ENCODE measurements around the gene ACMSD.
"Not testable (repeated sequence)": the region's sequence is repeated elsewhere in the genome, so short reads cannot be mapped to it uniquely, and the experiment has no call there.

ACMSD gene

GRCh38 chr2:134846213-134846612 lies 7.8 kb downstream of the ACMSD start:
- in situ Hi-C loops (cut with MboI; ENCODE audit: low sequenced_read_pairs): no loop called here

- in situ Hi-C loops (cut with MboI; ENCODE audit: low sequenced_read_pairs): not testable (repeated sequence)
These were observed 9.2 kb downstream of the ACMSD start for GRCh38 chr2:134847582-134847981.

- in situ Hi-C loops (cut with MboI; ENCODE audit: low sequenced_read_pairs): no loop called here
These were observed 14.1 kb downstream of the ACMSD start for GRCh38 chr2:134852518-134852917.

- in situ Hi-C loops (cut with MboI; ENCODE audit: low sequenced_read_pairs): no loop called here
These were observed 17.3 kb downstream of the ACMSD start for GRCh38 chr2:134855709-134856108.

- in situ Hi-C loops (cut with MboI; ENCODE audit: low sequenced_read_pairs): no loop called here
These were observed 19.8 kb downstream of the ACMSD start for GRCh38 chr2:134858245-134858644.

GRCh38 chr2:134861173-134861572 lies 22.8 kb downstream of the ACMSD start:
- in situ Hi-C loops (cut with MboI; ENCODE audit: low sequenced_read_pairs): no loop called here

- in situ Hi-C loops (cut with MboI; ENCODE audit: low sequenced_read_pairs): no loop called here
These were observed 23.7 kb downstream of the ACMSD start for GRCh38 chr2:134862069-134862468.

- in situ Hi-C loops (cut with MboI; ENCODE audit: low sequenced_read_pairs): no loop called here
These were observed 24.3 kb downstream of the ACMSD start for GRCh38 chr2:134862674-134863073.

- in situ Hi-C loops (cut with MboI; ENCODE audit: low sequenced_read_pairs): no loop called here
These were observed 25.0 kb downstream of the ACMSD start for GRCh38 chr2:134863446-134863845.

GRCh38 chr2:134865067-134865787 lies 26.8 kb downstream of the ACMSD start:
- in situ Hi-C loops (cut with MboI; ENCODE audit: low sequenced_read_pairs): no loop called here

GRCh38 chr2:134866498-134867099 lies 28.2 kb downstream of the ACMSD start:
- in situ Hi-C loops (cut with MboI; ENCODE audit: low sequenced_read_pairs): no loop called here

- in situ Hi-C loops (cut with MboI; ENCODE audit: low sequenced_read_pairs): no loop called here
These were observed 31.7 kb downstream of the ACMSD start for GRCh38 chr2:134869946-134870736.

GRCh38 chr2:134873152-134873551 lies 34.7 kb downstream of the ACMSD start:
- in situ Hi-C loops (cut with MboI; ENCODE audit: low sequenced_read_pairs): no loop called here

- in situ Hi-C loops (cut with MboI; ENCODE audit: low sequenced_read_pairs): no loop called here
These were observed 36.9 kb downstream of the ACMSD start for GRCh38 chr2:134875309-134875708.

- in situ Hi-C loops (cut with MboI; ENCODE audit: low sequenced_read_pairs): no loop called here
These were observed 44.4 kb downstream of the ACMSD start for GRCh38 chr2:134882773-134883172.

GRCh38 chr2:134883552-134884293 lies 45.3 kb downstream of the ACMSD start:
- in situ Hi-C loops (cut with MboI; ENCODE audit: low sequenced_read_pairs): no loop called here

GRCh38 chr2:134884435-134884834 lies 46.0 kb downstream of the ACMSD start:
- in situ Hi-C loops (cut with MboI; ENCODE audit: low sequenced_read_pairs): no loop called here

- in situ Hi-C loops (cut with MboI; ENCODE audit: low sequenced_read_pairs): no loop called here
These were observed 54.0 kb downstream of the ACMSD start for GRCh38 chr2:134892282-134893035.

- in situ Hi-C loops (cut with MboI; ENCODE audit: low sequenced_read_pairs): no loop called here
These were observed 59.5 kb downstream of the ACMSD start for GRCh38 chr2:134897932-134898331.

- in situ Hi-C loops (cut with MboI; ENCODE audit: low sequenced_read_pairs): no loop called here
These were observed 60.8 kb downstream of the ACMSD start for GRCh38 chr2:134899204-134899603.
